ENCODE measurements around the gene SNX3. TPM values are rescaled to one million over a fixed set of nuclear protein-coding genes. Genes with fewer than 3 reads are reported as not detected.

SNX3 gene
- total RNA-seq, 1 donor from 2014 or later = 178 TPM

GRCh38 chr6:108209738-108210137 lies 51.1 kb downstream of the SNX3 start:
- H3K4me3 Mint-ChIP-seq (ENCODE audit: unreplicated experiment) = no peak overlapping the region
- no peak for DNase-seq (ENCODE audit: low spot score)
- no peaks in the 10 kb centered on the region for H3K4me1 Mint-ChIP-seq (ENCODE audit: low read depth)
- no peaks in the 10 kb centered on the region for H3K9me3 Mint-ChIP-seq (ENCODE audit: low read depth)
- no peaks in the 10 kb centered on the region for H3K27me3 Mint-ChIP-seq (ENCODE audit: low read depth)
- no peak for TF ChIP-seq CTCF (IDR thresholded peaks at IDR 0.05)
- H3K27ac Mint-ChIP-seq (ENCODE audit: unreplicated experiment) = no peak overlapping the region
- peaks cover 11% of the 10 kb centered on the region for H3K36me3 Mint-ChIP-seq (ENCODE audit: low read depth)

- no peaks in the 10 kb centered on the region for H3K4me1 Mint-ChIP-seq (ENCODE audit: low read depth)
- no peak for TF ChIP-seq CTCF (IDR thresholded peaks at IDR 0.05)
- H3K4me3 Mint-ChIP-seq (ENCODE audit: unreplicated experiment) = no peak overlapping the region
- DNase-seq (ENCODE audit: low spot score) = no peak
- peaks cover 9% of the 10 kb centered on the region for H3K36me3 Mint-ChIP-seq (ENCODE audit: low read depth)
- H3K27me3 Mint-ChIP-seq (ENCODE audit: low read depth) = no peaks in the 10 kb centered on the region
- no peak overlapping the region for H3K27ac Mint-ChIP-seq (ENCODE audit: unreplicated experiment)
- no peaks in the 10 kb centered on the region for H3K9me3 Mint-ChIP-seq (ENCODE audit: low read depth)
Measured at GRCh38 chr6:108207013-108207412, 53.8 kb downstream of the SNX3 start.

GRCh38 chr6:108203189-108204112 lies 57.4 kb downstream of the SNX3 start:
- H3K9me3 Mint-ChIP-seq (ENCODE audit: low read depth) = no peaks in the 10 kb centered on the region
- DNase-seq (ENCODE audit: low spot score) = no peak
- no peak for TF ChIP-seq CTCF (IDR thresholded peaks at IDR 0.05)
- H3K36me3 Mint-ChIP-seq (ENCODE audit: low read depth) = peaks cover 10% of the 10 kb centered on the region
- peaks cover 17% of the 10 kb centered on the region for H3K4me1 Mint-ChIP-seq (ENCODE audit: low read depth)
- H3K4me3 Mint-ChIP-seq (ENCODE audit: unreplicated experiment) = no peak overlapping the region
- no peak overlapping the region for H3K27ac Mint-ChIP-seq (ENCODE audit: unreplicated experiment)
- no peaks in the 10 kb centered on the region for H3K27me3 Mint-ChIP-seq (ENCODE audit: low read depth)

GRCh38 chr6:108200631-108201030 lies 60.2 kb downstream of the SNX3 start:
- peak overlapping the region; percentile 78 for H3K27ac Mint-ChIP-seq (ENCODE audit: unreplicated experiment)
- H3K27me3 Mint-ChIP-seq (ENCODE audit: low read depth) = no peaks in the 10 kb centered on the region

GRCh38 chr6:108200186-108200585 lies 60.7 kb downstream of the SNX3 start:
- no peak for DNase-seq (ENCODE audit: low spot score)

More at GRCh38 chr6:108200631-108201030, 60.2 kb downstream of the SNX3 start:
- no peak for DNase-seq (ENCODE audit: low spot score)
- no peak for TF ChIP-seq CTCF (IDR thresholded peaks at IDR 0.05)
- no peaks in the 10 kb centered on the region for H3K9me3 Mint-ChIP-seq (ENCODE audit: low read depth)
- H3K4me1 Mint-ChIP-seq (ENCODE audit: low read depth) = peaks cover 17% of the 10 kb centered on the region
- H3K4me3 Mint-ChIP-seq (ENCODE audit: unreplicated experiment) = no peak overlapping the region
- H3K36me3 Mint-ChIP-seq (ENCODE audit: low read depth) = peaks cover 5% of the 10 kb centered on the region

More at GRCh38 chr6:108200186-108200585, 60.7 kb downstream of the SNX3 start:
- H3K4me1 Mint-ChIP-seq (ENCODE audit: low read depth) = peaks cover 17% of the 10 kb centered on the region
- no peak for TF ChIP-seq CTCF (IDR thresholded peaks at IDR 0.05)
- peaks cover 5% of the 10 kb centered on the region for H3K36me3 Mint-ChIP-seq (ENCODE audit: low read depth)
- H3K9me3 Mint-ChIP-seq (ENCODE audit: low read depth) = no peaks in the 10 kb centered on the region
- H3K4me3 Mint-ChIP-seq (ENCODE audit: unreplicated experiment) = no peak overlapping the region
- no peaks in the 10 kb centered on the region for H3K27me3 Mint-ChIP-seq (ENCODE audit: low read depth)
- no peak overlapping the region for H3K27ac Mint-ChIP-seq (ENCODE audit: unreplicated experiment)

Measured in chondrocyte (in vitro differentiated cells).